HT1080 (cell line): Measurements from ENCODE around the gene NFKB2. TPM values are rescaled to one million over a fixed set of nuclear protein-coding genes. Genes with fewer than 3 reads are reported as not detected.

ENCODE experiments used
- DNase-seq: peaks from one replicate; pipeline ENCODE4 v3.0.0-alpha.2; 2015; ENCODE audit warnings: low read depth
- small RNA-seq: library from RNA; depleted of rRNA; stranded (forward); fragments of <200 nt; gene quantifications from one replicate; pipeline ENCODE3, GENCODE V24; 2014
- total RNA-seq: library from RNA; depleted of rRNA; stranded (reverse); fragments of >200 nt; shearing (Covaris generic); gene quantifications from 2 replicates; pipeline ENCODE4 v1.2.3, GENCODE V29; 2014; rRNA removed

Gene NFKB2
- total RNA-seq, 1 experiment from 2014 or later, result 18.5 TPM

DNA sequence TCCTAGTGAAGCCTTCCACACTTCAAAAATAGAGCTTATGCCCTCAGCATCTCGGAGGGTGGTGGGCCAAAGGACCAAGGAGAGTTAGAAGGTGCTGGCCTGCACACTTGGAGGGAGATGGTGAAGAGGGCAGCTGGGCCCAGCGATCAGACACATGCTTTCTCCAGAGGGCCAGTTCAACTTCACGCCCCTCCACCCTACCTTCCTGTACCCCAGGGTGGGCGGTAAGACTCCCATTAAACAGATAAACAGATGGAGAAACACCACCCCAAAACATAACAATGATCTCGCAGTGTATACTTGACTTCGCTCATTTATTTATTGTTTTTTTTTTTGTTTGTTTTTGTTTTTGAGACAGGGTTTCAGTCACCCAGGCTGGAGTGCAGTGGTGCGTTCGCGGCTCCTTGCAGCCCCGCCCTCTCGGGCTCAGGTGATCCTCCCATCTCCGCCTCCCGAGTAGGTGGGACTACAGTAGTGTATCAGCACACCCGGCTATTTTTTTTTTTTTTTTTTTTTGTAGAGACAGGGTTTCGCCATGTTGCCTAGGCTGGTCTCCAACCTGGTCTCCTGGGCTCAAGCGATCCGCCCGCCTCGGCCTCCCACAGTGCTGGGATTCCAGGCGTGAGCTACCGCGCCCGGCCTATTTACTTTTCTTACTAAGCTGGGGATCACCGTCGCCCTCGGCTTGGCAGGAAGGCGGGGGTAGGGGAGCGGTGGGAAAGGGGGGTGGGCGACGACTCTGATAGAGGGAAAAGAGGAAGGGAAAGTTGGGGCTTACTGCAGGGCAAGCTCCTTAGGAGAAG, 54.0 kb downstream of the NFKB2 start:
- peak; percentile 34 for DNase-seq

- no peak for DNase-seq
Observed at GRCh38 chr10:102450124-102450373, 54.5 kb downstream of the NFKB2 start.

- DNase-seq, result peak; percentile 75
Observed at GRCh38 chr10:102450374-102451104, 55.0 kb downstream of the NFKB2 start.

GRCh38 chr10:102451105-102451969, 55.8 kb downstream of the NFKB2 start, which contains the start of gene C10orf95:
Gene C10orf95, minus strand, starts transcription at chr10:102451543. Its CDS starts 450 bp downstream, at chr10:102451093.
- no peak for DNase-seq

Small RNA genes lying within 50 kb of the gene (small RNA-seq; reads per million reads assigned to genes)
- 7.7 reads per million, percentile 90 among the genes with 10 or more reads in this experiment for gene MIR146B

Other genes with a start within 250 kb of the NFKB2 start
- gene NOLC1, start 243.3 kb upstream of the NFKB2 start, total RNA-seq, result 95.2 and 119 TPM in 2 replicates
- gene ELOVL3, start 169.4 kb upstream of the NFKB2 start, total RNA-seq, result not detected in 2 replicates
- not detected in 2 replicates for gene PITX3, start 154.2 kb upstream of the NFKB2 start, total RNA-seq
- gene GBF1, start 150.2 kb upstream of the NFKB2 start, total RNA-seq, result 20.8 and 27.6 TPM in 2 replicates
- gene PSD, start 23.1 kb downstream of the NFKB2 start, total RNA-seq, result 1.3 TPM in 1 of 2 replicates, not detected in the other
- 11.8 and 17.6 TPM in 2 replicates for gene FBXL15, start 25.1 kb downstream of the NFKB2 start, total RNA-seq
- 38.1 and 44.2 TPM in 2 replicates for gene CUEDC2, start 36.9 kb downstream of the NFKB2 start, total RNA-seq
- 0.37 TPM in 1 of 2 replicates, not detected in the other for gene C10orf95, start 55.8 kb downstream of the NFKB2 start, total RNA-seq
- 111 and 124 TPM in 2 replicates for gene ACTR1A, start 107.0 kb downstream of the NFKB2 start, total RNA-seq
- 6.5 and 9.7 TPM in 2 replicates for gene SUFU, start 108.3 kb downstream of the NFKB2 start, total RNA-seq
- 104 and 117 TPM in 2 replicates for gene TRIM8, start 248.8 kb downstream of the NFKB2 start, total RNA-seq